Nucleus accumbens (tissue), 56 donors: ENCODE measurements around the gene HIVEP2.

Source experiments
- DNase-seq, 56 donors: peaks; one replicate each; lab custom pipeline; 2025; lab: John Stamatoyannopoulos, UW

The HIVEP2 gene

DNA sequence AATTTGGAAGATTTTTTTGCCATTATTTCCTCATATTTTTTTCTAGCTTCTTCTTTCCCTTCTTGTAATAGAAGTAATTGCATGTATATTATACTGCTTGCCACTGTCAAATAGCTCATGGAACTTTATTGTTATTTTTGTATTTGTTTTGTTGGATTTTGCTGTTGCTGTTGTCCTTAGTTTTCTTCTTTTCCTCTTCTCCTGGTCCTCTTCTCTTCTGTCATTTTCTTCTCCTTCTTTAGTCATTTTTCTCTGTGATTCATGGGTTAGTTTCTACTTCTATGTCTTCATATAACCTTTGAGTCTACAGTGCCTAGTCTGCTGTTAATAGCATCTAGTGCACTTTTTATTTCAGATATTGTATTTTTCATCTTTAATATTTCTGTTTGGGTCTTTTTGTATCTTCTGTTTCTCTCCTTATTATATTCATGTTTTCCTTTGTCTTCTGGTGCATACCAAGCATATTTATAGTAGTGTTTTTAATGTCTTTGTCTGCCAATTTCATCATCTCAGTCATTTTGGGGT lies 226.2 kb downstream of the HIVEP2 start:
- DNase-seq = no peak

DNA sequence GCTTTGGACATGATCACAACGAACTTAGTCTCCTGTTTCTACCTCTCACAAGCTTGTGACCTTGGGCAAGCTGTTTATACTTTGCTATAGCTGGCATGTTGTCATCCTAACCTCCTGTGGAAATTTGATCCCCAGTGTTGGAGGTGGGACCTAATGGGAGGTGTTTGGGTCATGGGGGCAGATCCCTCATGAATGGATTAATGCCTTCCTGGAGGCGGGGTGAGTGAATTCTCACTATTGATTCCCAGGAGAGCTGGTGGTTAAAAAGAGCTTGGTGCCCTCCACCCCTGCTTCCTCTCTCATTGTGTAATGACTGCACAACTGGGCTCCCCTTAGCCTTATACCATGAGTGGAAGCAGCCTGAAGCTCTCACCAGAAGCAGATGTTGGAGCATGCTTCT lies 228.9 kb downstream of the HIVEP2 start:
- DNase-seq = no peak

DNA sequence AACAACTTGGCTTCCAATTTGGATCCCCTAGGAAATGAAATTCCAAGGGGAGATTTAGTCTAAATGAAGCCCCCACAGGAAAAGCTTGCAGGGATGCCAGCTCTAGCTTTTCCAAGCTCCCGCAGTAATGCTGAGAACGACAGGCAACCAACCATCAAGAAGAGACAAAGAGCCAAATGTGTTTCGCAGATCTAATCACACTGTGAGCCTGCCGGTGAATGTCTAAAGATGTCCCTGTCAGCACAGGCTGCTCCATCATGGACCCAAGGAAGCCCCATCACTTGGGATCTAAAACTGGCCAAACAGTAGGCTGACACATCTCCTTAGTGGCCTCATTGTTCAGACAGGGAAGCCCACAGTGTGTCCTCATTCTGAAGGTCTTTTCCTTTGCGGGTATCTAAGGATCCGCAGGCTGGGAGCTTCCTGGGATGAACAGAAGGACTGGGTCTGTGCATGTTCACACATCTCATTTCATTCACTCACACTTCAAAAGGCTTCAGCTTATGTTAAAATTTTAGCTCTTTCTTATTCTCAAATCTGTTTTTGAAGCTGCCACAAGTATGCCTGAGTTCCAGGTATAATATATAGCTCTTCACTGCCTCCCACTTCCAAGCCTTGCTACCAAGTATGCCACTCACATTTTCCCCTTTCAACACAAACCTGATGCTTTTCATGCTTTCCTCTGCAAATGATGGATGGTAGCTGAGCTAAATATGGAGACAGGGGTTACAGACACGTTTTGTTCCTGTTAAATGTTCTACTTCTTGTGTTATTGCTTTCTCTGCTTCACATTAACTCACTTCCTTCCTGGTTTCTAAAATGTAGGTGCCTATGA lies 229.8 kb downstream of the HIVEP2 start:
- DNase-seq = peak in 8 of 56 donors; percentile 4 to 50 (median 20)

DNA sequence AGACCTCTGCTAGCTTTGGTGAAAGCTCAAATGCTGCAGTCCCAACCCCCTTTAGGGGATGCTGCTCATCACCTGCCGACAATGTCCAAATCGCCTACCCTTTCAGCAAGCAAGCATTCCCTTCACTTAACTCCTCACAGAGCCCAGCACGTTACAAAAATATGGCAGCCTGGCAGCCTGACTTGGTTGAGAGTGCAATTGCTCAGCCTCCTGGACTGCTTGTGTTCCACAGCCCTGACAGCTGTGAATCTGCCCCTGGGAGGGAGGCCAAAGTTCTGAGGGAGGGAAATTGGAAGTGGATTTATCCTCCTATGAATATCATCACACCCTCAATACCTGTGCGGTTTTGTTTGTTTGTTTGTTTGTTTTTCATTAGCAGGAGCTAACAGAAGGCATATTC lies 231.0 kb downstream of the HIVEP2 start:
- no peak for DNase-seq

DNA sequence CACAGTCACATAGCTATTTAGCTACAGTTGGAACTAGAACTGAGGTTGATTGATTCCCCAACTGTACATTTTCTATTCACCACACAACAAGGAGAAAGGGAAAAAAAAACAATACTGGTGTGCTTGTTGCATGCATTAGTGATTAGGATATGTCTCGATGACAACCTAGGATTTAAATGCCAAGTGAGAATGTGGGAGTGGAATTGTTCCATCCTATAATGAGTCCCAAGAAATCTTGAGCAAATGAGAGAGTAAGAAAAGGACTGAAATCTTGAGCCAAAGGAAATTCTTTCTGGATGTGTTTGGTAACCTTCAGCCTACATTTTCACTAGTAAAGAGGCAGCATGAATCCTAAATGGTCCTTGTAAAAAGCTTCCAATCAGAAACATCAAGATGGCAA lies 232.7 kb downstream of the HIVEP2 start:
- no peak for DNase-seq

DNA sequence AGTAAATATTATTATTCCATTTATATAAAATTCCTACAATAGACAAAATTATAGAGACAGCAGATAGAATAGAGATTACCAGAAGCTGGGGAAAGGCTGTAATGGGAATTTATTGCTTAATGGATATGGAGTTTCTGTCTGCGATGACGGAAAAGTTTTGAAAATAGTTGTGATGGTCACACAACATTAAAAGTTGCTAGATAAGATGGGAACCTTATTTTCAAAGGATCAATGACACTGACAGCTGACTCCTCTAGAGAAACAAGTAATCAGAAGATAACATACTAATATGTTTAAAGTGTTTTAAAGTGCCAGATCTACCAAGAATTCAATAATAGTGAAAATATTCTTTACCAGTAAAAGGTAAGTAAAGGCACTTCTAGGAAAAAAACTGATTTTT lies 236.3 kb downstream of the HIVEP2 start:
- no peak for DNase-seq

DNA sequence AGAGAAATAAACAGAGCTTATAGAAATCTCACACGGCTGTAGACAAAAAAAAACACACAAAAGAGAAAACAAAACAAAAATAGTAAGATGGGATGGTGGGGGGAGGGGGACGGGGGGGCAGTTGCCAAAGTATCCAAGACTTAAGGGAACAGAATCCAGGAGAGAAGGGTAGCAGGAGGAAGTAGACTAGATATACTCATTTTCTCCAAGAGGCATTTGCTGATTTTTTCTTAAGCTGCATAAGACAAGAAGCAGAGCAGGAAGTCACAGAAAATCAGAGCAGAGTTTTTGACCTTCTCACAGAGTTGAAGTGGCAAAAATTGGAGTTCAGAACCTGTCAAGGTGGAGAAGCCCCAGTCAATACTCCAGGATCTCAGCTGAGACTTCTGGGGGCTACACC lies 237.7 kb downstream of the HIVEP2 start:
- DNase-seq = no peak

DNA sequence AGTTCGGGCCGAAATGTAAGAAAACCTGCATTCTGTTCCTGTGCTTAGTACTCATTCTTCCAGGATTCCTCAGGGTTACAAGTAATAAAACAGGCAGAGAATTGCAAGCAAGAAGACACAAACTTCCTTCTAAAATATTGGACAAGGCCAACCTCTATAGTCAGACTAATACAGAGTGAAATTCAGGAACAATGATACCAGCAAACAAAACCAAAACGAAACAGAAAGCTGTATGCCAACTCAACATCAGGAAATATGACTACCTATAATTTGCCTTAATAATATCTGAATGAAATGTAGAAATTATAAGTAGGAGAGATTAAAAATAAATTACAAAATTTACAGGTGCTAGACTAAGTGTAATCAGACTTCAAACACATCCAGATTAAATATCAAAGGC lies 238.8 kb downstream of the HIVEP2 start:
- no peak for DNase-seq

DNA sequence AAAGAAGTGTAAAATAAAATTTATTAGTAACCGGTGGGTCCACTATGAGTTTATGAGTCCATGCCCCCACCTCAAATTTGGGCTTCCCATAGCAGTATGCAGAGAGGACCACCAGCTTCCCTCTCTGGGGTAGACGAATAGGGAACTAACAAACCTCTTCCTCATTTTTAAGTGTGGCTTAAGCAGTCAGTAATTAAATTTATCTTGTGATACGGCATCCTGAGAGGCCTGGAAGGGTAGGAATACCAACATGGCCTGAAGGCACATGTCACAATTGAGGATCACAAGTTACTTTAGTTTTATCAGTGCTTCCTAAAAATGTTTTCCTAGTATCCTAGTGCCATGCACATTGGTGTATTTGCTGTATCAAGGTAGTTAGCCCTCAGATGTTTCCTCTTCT lies 239.9 kb downstream of the HIVEP2 start:
- no peak for DNase-seq

DNA sequence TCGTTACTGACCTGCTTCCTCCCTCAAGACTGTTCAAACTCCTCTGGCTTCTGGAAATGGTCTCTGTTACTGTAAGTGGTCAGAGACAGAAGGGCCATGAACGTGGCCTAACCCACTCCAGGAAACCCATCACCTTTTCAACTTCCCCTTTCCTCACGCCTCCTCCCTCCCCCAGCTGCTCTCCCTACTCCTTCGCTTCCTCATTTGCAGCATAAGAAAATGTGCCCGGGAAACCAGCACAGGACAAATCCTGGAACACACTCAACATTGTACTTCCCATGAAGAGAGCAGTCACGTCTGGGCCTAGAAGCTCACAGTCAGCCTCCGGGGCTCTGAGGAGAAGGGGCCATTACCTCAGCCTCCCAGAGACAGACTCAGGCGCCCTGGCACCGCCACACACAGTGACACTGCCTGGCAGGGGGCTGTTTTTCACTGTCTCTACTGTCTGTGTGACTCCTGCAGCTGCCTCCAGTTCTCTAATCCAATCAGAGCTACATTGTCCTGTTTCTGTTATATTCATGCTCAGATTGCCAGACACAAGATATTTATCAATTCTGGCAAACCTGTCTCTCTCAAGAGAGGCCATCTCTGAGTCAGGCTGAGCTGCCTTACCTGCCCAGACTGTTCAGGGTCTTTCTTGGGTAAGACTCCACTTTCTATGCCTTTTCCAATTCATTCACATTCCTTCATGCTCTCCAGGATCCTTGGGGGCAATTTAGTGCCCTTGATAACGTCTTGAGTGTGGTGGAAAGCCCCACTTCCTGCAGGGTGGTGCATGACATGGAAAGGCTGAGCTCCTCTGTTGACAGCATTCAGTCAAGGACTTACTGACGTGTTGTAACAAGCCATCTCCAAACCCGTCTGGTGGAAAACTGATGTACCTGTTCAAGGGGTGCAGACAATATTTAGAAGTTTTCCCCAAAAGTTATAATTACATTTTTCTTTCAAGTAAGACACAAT lies 242.2 kb downstream of the HIVEP2 start:
- peak in 37 of 56 donors; percentile 4 to 64 (median 33) for DNase-seq
